ENCODE data around the gene SSH2. TPM values are rescaled to one million over a fixed set of nuclear protein-coding genes. Genes with fewer than 3 reads are reported as not detected.

SSH2 gene
- total and polyA plus RNA-seq, 9 of the 15 experiments (the other 6 are each of a cell fraction or from before 2014, with no cell fraction given), result 3.9 to 16.1 (median 10.2) TPM

GRCh38 chr17:29710891-29711418 lies 219.1 kb downstream of the SSH2 start (continued):
- TF ChIP-seq HDAC8 (tag; IDR thresholded peaks at IDR 0.05) (no peak), CBFA2T2 (conservative IDR thresholded peaks at IDR 0.05) (peak; percentile 67), JUND (IDR thresholded peaks at IDR 0.05; ENCODE audit: borderline replicate concordance, low read depth, low read length) (peak; percentile 77), JUND (tag; IDR thresholded peaks at IDR 0.05; ENCODE audit: borderline replicate concordance, low read depth, low read length) (peak; percentile 74; the same call in 1 of the 3 replicates), RNF2 (IDR thresholded peaks at IDR 0.05) (0 out of 2 replicates have a peak, but pooled peaks have one; percentile 25), DNMT1 (IDR thresholded peaks at IDR 0.05) (no peak), MTA2 (IDR thresholded peaks at IDR 0.05; ENCODE audit: low read depth) (peak; percentile 54), TAL1 (IDR thresholded peaks at IDR 0.05) (peak; percentile 69), DMBX1 (CRISPR knock-in tag; IDR thresholded peaks at IDR 0.05; ENCODE audit: borderline replicate concordance) (peak; percentile 41; the same call in 1 of the 2 replicates), ZFP1 (CRISPR knock-in tag; IDR thresholded peaks at IDR 0.05) (peak; percentile 82), MYNN (IDR thresholded peaks at IDR 0.05) (peak; percentile 41; the same call in 1 of the 2 replicates), MYNN (CRISPR knock-in tag; IDR thresholded peaks at IDR 0.05) (no peak), POLR2H (tag; IDR thresholded peaks at IDR 0.05; ENCODE audit: low read depth) (peak; percentile 50; the same call in 1 of the 2 replicates), TRIM25 (IDR thresholded peaks at IDR 0.05; ENCODE audit: borderline replicate concordance) (no peak), ARID3A (IDR thresholded peaks at IDR 0.05; ENCODE audit: borderline replicate concordance, low read depth, low read length) (peak; percentile 84; the same call in 1 of the 2 replicates), DPF2 (IDR thresholded peaks at IDR 0.05) (peak; percentile 95), CREM (IDR thresholded peaks at IDR 0.05; ENCODE audit: low read depth) (peak; percentile 48; the same call in 1 of the 2 replicates), NFRKB (IDR thresholded peaks at IDR 0.05; ENCODE audit: low read depth) (no peak), ZNF124 (CRISPR knock-in tag; IDR thresholded peaks at IDR 0.05) (no peak), ZNF75A (CRISPR knock-in tag; IDR thresholded peaks at IDR 0.05) (no peak), CBX3 (IDR thresholded peaks at IDR 0.05; ENCODE audit: borderline replicate concordance in 1 of 2, low read length in 2 of 2) (peak in 1 of 2 experiments; percentile 53; a peak in 1 of 3 replicates), SMARCA4 (IDR thresholded peaks at IDR 0.05) (peak; percentile 94), ZEB2 (IDR thresholded peaks at IDR 0.05) (0 out of 2 replicates have a peak, but pooled peaks have one; percentile 43), ZBED1 (IDR thresholded peaks at IDR 0.05) (0 out of 2 replicates have a peak, but pooled peaks have one; percentile 26), BACH1 (tag; IDR thresholded peaks at IDR 0.05) (peak; percentile 70; the same call in 1 of the 2 replicates), HDAC6 (IDR thresholded peaks at IDR 0.05; ENCODE audit: low read depth, low read length) (no peak), LEF1 (IDR thresholded peaks at IDR 0.05) (peak; percentile 58; the same call in 1 of the 2 replicates)
- TF ChIP-seq, protein P1, sequence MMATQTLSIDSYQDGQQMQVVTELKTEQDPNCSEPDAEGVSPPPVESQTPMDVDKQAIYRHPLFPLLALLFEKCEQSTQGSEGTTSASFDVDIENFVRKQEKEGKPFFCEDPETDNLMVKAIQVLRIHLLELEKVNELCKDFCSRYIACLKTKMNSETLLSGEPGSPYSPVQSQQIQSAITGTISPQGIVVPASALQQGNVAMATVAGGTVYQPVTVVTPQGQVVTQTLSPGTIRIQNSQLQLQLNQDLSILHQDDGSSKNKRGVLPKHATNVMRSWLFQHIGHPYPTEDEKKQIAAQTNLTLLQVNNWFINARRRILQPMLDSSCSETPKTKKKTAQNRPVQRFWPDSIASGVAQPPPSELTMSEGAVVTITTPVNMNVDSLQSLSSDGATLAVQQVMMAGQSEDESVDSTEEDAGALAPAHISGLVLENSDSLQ (IDR thresholded peaks at IDR 0.05), result peak; percentile 25; the same call in 1 of the 2 replicates
